Epidermal melanocyte (primary cell): ENCODE results near the gene MPST.

Source experiments
- DNase-seq: peaks from one replicate; pipeline ENCODE4 v3.0.0; 2011; ENCODE audit warnings: low spot score; ENCODE audit not compliant: insufficient read length

The MPST gene

GRCh38 chr22:37077802-37078448 is 58.4 kb downstream of the MPST start:
- peak; percentile 82 for DNase-seq

- DNase-seq: no peak
These were observed 59.6 kb downstream of the MPST start for GRCh38 chr22:37079158-37079557.
